Hematopoietic multipotent progenitor cell treated with erythropoietin and hydrocortisone succinate and interleukin-3 and kit ligand, for 6 days (in vitro differentiated cells): ENCODE measurements around the gene NBAS.
"Not testable (repeated sequence)": the region's sequence is repeated elsewhere in the genome, so short reads cannot be mapped to it uniquely, and the experiment has no call there.

Experiments
- DNase-seq: peaks from one replicate; pipeline ENCODE4 v3.0.0-alpha.2; 2015

The NBAS gene

DNA sequence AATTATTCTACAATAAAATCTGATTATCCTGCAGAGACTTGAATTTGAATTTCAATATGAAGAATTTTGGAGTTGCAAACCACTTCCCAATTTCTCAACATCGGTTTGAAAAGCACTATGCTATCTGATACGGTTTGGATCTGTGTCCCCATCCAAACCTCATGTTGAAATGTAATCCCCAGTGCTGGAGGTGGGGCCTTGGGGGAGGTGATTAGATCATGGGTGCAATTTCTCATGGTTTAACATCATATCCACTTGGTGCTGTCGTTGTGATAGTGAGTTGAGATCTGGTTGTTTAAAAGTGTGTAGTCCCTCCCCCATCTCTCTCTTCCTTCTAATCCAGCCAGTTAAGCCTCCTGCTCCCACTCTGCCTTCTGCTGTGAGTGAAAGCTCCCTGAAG, 205.7 kb downstream of the NBAS start:
- DNase-seq, result peak; percentile 27

DNA sequence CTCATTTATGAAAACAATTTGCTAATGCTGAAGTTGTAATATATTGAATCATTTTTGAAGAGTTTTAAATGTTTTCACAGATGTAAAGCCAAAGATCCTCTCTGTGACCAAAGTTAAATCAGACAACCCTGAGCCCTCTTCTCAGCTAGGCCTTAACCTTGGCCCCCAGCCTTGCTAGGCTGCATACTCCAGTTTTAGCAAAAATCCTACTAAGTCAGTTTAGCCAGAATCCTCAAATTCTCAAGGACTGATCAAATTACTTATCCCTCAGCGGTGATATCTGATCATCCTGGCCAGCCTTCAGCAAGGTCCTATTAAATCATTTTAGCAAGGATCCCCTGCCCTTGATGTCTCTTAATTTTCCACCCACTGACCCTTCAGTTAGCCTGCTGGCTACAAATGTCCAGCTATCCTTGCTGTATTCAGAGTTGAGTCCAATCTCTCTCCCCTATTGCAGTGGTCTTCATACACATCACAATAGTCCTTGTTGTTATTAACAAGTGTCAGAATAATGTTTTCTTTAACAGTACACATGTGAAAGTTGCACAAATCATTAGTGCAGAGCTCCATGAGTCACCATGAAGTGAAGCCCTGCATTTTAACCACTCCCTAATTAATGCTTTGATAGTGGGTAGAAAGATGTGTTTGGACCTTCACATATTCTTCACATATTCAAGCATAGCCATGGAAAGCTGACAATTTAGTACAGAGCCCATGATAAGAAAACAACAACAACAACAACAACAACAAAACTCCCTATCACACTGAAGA, 206.4 kb downstream of the NBAS start:
- DNase-seq, result no peak

DNA sequence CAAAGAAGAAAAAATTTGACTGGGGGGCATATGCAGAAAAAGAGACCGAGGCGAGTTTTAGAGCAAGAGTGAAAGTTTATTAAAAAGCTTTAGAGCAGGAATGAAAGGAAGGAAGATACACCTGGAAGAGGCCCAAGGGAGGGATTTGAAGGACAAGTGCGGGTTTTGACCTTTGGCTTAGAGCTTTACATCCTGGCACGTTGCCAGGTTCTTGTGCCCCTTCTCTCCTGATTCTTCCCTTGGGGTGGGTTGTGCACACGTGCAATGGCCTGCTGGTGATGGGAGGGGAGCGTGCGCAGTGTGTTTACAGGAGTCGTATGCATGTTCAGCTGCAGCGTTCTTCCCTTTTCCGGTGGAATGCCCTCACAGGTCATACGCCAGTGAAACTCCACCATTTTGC, 208.8 kb downstream of the NBAS start:
- DNase-seq, result no peak

DNA sequence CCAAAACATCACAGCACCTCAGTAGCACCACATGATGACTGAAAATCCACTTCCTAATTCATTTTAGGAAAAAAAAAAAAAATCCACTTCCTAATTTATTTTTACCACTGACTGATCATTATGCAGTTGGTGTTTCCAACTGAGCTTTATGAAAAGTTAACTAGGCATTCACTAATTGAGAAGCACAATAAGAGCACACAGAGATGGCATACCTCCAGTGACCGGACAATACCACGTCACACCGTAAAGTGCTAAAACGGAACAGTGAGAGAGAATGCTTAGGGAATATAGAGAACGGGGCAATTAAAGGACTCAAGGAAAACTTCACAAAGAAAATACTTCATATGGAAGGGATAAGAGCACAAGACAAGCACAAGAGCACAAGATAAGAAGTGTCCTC, 212.5 kb downstream of the NBAS start:
- DNase-seq, result no peak

DNA sequence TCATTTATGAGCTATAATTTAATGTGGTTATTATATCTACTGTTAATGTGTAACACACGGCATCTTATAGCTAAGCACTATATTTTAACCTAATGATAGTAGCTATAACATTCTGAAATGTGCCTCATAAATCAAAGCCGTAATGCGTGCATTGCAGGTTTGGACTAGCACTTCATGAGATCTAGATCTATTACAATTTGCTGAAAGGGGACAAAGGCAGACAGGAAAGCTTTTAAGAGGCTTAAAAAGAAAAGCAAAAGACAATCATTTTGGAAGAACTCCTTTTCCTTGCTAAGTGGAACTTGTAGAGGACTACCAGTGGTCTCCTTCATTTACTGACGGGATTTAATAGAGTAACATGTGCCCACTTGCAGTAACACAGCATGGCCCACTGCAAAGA, 213.1 kb downstream of the NBAS start:
- DNase-seq, result no peak

DNA sequence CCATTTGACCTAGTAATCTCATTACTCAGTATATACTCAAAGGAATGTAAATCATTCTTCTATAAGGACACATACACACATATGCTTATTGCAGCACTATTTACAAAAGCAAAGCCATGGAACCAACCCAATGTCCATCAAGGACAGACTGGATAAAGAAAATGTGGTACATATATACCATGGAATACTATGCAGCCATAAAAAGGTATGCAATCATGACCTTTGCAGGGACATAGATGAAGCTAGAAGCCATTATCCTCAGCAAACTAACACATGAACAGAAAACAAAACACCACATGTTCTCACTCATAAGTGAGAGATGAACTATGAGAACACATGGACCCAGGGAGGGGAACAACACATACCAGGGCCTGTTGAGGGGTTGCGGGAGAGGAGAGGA, 214.5 kb downstream of the NBAS start:
- DNase-seq, result no peak

DNA sequence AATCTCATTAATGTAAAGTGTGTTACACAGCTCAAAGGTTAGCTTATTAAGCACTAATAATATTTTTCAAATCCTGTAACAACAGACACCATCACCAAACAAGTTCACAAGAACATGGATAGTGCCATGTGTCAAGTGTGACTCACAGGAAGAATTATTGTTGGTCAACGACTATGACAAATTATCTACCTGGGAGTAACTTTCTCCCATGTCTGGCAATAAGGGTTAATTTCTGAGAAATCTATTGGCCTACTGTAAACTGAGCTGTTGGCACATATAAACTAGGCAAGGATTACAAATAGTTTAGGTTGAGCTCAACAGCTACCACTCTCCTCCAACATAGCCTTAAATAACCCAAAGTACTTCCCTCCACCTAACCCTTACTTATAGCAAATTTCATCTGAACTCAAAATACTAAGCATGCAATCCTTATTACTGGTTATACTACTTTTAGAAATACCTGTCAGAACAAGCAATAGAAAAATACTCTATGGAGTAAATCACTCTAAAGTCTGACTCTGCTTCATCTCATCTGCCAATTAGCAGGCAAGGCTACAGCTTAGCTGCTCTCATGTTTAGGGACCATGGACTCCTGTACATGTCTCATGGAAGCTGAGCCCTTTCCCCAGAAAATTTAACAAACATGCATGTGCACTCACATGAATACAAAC, 223.0 kb downstream of the NBAS start:
- DNase-seq, result no peak

DNA sequence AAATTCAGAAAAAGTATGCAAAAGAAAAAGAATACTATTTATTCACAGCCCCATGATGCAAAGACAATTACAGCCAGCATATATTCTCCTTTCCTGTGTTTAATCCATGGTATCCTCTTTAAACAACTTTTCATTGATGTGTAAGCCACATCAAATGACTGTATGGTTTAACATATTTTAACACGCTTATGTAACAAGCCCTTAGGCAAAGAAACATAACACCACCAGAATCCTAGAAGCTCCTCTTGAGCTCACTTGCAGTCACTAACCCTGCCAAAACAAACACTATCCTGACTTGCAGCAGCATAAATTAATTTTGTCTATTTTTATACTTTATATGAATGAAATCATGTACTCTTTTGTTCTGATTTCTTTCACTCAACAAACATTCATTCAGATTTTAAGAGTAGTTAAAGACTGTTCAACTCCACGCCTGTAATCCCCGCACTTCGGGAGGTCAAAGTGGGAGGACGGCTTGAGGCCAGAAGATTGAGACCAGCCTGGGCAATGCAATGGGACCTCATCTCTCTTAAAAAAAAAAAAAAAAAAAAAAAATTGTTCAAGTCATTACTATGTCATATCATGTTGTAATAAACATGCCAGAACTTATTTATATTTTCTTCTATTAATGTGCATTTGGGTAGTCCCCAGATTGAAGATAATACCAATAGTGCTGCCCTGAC, 226.3 kb downstream of the NBAS start:
- no peak for DNase-seq

DNA sequence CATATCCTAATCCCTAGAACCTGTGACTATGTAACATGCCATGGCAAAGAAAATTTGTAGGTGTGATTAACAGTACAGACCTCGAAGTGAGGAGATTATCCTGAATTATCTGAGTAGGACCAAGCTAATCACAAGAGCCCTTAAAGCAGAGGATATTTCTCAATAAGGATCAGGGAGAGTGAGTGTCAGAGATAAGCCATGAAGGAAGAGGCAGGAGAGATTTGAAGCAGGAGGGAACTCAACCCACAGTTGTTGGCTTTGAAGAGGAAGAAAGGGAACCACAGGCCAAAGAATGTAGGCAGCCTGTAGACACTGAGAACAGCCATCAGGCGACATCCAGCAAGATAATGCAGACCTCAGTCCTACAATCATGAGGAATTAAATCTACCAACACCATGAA, 229.3 kb downstream of the NBAS start:
- peak; percentile 33 for DNase-seq

DNA sequence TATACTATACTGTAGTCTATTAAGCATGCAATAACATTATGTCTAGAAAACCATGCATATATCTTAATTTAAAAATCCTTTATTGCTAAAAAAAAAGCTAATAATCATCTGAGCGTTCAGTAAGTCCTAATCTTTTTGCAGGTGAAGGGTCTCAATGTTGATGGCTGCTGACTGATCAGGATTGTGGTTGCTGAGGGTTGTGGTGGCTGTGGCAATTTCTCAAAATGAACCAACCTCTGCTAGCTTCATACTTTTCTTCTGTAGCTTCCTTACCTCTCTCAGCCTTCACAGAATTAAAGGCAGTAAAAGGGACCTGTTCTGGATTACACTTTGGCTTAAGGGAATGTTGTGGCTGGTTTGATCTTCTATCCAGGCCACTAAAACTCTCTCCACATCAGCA, 235.8 kb downstream of the NBAS start:
- no peak for DNase-seq

DNA sequence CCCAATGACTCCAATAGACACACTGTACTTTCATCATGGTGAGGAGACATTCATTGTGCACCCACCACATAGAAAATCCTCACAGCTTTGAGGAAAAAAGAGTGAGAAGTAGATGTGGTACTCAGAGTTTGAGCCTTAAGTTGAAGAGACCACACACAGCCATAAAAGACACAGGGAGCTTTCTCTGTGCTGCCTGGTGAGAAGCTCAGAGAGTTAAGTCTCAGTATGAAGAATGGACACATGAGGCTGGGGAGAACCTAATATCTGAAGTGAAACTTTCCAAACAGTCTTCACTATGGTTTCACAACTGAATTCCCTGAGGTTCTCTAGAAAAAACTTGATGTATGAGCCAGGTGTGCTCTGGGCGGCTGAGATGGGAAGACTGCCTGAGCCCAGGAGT, 237.9 kb downstream of the NBAS start:
- no peak for DNase-seq

DNA sequence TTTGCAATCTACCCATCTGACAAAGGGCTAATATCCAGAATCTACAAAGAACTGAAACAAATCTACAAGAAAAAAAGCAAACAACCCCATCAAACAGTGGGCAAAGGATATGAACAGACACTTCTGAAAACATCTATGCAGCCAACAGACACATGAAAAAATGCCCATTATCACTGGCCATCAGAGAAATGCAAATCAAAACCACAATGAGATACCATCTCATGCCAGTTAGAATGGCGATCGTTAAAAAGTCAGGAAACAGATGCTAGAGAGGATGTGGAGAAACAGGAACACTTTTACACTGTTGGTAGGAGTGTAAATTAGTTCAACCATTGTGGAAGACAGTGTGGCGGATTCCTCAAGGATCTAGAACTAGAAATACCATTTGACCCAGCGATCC, 239.7 kb downstream of the NBAS start:
- DNase-seq, result not testable (repeated sequence)

DNA sequence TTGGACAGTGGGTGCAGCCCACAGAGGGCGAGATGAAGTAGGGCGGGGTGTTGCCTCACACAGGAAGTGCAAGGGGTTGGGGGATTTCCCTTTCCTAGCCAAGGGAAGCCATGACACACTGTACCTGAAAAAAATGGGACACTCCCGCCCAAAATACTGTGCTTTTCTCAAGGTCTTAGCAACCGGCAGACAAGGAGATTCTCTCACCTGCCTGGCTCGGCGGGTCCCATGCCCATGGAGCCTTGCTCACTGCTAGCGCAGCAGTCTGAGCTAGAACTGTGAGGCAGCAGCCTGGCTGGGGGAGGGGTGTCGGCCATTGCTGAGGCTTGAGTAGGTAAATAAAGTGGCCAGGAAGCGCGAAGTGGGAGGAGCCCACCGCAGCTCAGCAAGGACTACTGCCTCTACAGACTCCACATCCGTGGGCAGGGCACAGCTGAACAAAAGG, 244.7 kb downstream of the NBAS start:
- DNase-seq, result no peak

DNA sequence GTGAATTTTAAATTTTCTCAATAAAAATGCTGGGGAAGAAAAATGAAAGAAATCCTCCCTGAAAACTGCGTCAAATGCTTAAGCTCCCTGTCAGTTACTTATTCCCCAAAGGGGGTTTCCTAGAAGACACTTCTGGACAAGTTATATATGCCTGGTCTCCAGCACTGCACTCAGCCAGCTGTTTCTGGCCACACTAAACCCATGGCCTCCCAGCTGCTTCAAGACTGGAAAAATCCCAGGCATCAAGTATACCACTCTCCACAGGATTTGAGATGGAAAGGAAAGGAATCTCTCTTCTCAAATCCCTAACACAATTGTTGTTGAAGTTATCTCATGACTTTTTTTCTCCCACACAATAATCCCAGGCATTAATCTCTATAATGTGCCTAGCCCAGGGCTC, 245.7 kb downstream of the NBAS start:
- DNase-seq, result no peak

DNA sequence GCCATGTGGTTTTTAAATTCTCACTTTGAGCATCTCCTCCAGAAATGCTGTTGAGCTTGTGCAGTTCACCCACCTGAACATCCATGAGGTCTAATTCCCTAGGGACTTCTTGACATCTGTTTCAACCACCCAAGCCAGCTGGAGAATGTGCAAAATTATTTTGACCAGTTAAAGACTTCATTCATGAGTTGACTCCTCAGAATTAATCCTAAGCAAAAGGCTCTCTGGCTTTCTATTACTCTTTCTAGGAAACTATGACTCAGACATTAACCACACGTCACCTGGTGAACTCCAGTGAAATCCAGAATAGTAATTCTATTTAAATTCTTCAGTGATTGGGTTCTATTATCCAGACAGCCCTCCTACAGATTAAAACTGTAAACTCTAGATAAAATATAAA, 247.5 kb downstream of the NBAS start:
- DNase-seq, result peak; percentile 47

DNA sequence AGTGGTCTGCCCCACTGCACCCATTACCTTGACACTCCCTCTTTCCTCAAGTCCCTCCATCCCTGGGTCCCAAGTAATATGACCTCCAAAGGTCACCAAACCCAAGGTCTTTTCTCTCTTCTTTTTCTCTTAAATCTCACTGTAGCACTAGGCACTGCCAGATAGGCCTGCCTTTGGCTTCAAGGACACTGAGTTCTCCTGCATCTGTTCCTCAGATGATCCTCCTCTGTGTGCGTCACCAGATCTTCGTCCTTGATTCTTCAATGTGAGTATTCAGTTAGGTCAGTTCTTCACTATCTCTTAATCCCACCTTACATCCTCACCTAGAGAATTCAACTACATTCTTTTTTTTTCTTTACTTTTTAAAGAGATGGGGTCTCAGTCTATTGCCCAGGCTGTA, 249.2 kb downstream of the NBAS start:
- DNase-seq, result peak; percentile 23

DNA sequence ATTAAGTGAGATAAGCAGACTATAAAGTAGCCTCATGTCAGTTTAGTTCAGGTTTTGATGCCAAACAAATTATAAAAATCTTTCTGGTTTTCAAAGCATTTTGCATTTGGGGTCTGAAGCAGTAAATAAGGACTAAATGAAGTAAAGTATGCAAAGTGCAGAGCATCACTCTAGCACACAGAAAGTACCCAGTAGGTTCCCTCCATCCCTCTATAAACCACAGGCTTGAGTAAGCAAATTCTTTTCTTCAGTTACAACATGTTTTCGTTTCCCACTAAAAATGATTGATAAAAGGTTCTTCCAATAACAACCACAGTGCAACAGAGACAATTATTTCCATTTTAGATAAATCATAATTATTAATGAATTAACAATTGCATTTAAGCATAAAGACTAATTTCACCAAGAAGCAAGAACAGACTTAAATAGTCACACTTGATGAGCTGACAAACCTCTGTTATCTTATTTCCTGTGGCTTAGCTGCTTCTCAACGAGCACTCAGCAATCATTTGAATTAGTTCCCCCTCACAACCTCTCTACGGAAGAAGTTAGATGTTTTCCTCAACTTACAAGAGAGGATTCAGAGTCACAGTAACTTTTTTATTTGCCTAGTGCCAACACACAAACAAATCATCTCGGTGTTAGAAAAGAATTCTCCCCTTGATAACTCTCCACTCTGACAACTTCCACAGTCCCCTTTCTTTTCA, 249.8 kb downstream of the NBAS start:
- peak; percentile 73 for DNase-seq

DNA sequence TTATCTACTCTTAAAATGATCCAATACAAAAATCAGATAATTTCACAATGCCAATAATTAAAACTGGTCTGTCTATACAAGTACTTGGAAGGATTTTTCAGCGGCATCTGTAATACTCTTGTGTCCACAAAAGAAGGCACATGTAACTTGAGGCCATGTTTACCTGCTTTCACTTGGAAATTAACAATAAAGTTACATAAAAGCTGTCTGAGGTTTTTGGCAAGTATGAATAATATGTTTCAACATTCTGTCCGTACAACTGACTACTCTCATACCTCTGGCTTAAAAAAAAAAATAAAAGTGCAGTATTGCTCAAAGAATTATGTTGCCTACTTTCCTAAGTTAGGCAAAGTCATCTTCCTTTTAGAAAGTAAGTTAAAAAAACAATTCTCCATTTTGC, 253.6 kb downstream of the NBAS start:
- DNase-seq, result no peak

DNA sequence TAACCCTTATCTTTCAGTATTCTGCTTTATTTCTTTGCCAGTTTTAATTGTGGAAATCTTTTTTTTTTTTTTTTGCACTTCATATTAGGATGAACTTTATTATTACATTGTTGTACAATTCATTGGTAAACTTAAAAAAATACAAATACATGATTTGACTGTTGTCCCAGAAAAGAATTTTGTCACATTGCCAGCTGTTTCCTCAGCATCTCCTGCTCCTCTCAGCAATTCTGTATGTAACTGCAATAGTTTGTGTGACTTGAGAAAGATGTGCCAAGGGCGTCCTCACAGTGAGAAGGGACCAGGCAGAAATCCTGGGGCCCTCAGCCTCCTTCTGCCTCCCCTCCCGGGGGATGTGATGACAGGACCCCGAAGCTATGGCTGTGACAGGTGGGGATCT, 254.4 kb downstream of the NBAS start:
- DNase-seq, result no peak

DNA sequence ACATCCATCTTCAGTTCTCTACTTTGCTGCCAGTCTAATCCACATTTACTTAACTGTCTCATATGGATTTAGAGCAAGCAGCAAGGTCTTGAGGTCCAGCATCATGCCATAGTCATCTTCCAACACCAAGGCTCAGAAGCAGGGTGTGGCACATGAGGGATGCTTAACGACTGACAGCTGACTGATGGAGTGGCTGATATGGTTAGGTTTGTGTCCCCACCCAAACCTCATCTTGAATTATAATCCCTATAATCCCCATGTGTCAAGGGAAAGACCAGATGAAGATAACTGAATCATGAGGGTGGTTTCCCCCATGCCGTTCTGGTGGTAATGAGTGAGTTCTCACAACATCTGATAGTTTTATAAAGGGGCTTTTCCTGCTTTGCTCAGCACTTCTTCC, 257.3 kb downstream of the NBAS start:
- DNase-seq, result peak; percentile 41

DNA sequence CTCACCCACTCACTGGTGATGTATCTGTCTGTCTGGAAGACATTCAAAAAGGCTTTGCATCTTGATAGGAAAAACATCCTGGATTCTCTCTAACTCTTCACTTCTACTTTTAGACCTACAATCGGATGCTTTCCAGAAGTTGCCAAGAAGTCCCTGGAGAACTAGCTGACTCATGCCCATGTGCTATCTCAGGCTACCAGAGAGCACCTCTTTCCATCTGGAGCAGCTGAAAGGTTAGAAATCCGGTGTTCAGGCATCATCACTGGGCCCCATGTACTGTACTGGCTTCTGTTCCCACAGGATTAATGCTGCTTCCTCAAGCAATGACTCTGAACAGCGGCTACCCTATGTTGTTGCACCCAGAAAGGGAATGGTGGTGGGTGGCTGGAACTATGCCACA, 259.0 kb downstream of the NBAS start:
- DNase-seq, result no peak

DNA sequence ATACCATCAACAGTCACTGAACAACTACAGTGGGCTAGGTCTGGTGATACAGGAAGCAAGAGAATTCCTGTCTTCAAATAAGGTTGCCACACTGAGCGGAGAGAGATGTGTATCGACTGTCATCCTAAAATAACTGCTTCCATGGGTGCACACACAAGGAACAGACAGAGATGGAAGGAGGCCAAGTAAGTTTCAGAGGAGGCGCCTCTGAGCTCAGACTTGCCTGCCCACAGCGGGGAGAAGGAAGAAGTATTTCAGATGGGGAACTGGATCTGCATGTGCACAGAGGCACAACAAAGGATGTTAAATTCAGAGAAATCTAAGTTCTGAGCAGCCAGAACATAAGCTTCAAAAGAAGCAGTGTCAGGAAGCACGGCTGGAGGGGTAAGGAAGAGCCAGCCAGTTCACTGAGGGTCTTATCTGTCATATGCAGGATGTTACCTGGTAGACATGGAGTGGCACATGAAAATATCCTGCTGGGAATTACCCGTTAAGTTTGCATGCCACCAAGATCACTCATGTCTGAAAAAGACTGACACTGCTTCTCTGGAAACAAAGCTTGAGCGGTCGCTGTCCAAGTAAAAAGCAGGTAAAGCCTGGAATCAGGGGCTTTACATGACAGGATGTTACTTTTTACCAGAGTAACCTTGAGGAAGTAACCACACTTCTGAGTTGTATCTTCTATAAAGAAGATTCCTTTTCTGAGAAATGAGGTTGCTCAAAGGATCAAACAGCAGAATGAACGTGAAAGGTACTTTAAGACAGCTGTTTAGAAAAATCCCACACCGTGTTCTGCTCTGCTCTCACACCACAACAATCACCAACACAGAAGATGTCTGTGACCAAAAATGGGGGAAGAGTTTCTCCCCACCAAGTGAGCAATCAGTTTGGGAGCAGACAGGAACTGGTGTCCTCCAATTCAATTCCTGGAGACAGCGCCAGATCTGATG, 260.2 kb downstream of the NBAS start:
- DNase-seq, result peak; percentile 26
